Thyroid gland (tissue), 4 donors: Measurements from ENCODE around the gene JAKMIP3.

ENCODE experiments used
- POLR2A ChIP-seq, 2 donors: fragments of 450-650 bp; IDR thresholded peaks; one replicate each; pipeline ENCODE4 v1.6.1; 2017; ENCODE audit warnings: antibody characterized with exemption in 2 of 2, mild to moderate bottlenecking in 2 of 2, moderate library complexity in 1 of 2
- TF ChIP-seq, protein P1 (sequence below), 6 experiments: fragments of 200-600 bp in 3 of 6; fragments of 450-650 bp in 3 of 6; sonication (generic) in 3 of 6; IDR thresholded peaks; one replicate each; pipeline ENCODE4 v1.5.1; 2016 to 2019; ENCODE audit warnings: antibody characterized with exemption in 6 of 6, mild to moderate bottlenecking in 2 of 6, inconsistent platforms in 1 of 6, moderate library complexity in 1 of 6

DNA sequence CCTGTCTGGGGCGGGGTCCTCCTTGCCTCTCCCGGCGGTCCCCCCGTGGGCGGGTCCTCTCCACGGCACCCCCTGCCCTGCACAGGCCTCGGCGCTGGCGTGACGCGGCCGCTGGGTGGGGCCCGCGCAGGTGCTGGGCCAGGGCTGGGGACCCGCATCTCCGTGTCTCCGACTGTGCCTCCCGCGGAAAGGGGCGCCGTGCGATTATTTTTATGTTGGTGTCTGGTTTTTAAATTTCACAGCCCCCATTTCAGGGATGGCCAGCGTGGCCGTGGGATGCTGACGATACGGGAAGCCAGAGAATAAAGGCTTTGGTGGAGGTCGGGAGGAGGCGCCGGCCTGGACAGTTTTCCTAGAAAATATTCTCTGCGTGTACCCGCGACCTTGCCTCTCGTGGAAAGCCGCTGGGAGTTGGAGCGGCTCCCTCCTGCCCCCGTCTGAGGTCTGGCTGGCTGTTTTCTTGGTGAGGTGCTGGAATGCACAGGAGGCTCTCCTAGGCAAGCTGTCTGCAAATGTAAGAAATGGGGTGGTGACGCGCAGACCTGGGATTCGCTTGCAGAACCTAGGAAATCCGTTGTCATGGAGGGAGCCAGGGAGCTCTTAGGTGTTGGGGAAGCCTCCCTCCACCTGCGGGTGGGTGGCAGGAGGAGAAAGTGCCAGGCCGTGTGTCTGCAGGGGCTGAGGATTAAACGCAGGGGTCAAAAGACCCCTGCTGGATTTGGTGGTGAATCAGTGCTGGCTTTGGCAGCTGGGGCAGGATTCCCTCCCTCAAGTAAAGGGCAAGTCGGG is 28.7 kb upstream of the JAKMIP3 start:
- TF ChIP-seq, protein P1, sequence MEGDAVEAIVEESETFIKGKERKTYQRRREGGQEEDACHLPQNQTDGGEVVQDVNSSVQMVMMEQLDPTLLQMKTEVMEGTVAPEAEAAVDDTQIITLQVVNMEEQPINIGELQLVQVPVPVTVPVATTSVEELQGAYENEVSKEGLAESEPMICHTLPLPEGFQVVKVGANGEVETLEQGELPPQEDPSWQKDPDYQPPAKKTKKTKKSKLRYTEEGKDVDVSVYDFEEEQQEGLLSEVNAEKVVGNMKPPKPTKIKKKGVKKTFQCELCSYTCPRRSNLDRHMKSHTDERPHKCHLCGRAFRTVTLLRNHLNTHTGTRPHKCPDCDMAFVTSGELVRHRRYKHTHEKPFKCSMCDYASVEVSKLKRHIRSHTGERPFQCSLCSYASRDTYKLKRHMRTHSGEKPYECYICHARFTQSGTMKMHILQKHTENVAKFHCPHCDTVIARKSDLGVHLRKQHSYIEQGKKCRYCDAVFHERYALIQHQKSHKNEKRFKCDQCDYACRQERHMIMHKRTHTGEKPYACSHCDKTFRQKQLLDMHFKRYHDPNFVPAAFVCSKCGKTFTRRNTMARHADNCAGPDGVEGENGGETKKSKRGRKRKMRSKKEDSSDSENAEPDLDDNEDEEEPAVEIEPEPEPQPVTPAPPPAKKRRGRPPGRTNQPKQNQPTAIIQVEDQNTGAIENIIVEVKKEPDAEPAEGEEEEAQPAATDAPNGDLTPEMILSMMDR (IDR thresholded peaks at IDR 0.05), result no peak
- TF ChIP-seq POLR2A (IDR thresholded peaks at IDR 0.05), result no peak
